Body of pancreas (tissue), 4 donors: ENCODE data around the gene FAM234A. TPM values are rescaled to one million over a fixed set of nuclear protein-coding genes. Genes with fewer than 3 reads are reported as not detected.

Experiments
- ATAC-seq: fragments of 150-250 bp; one replicate; pipeline ENCODE4 v1.9.1; 2016
- DNase-seq, 4 donors: peaks; one replicate each; pipeline ENCODE4 v3.0.0-alpha.2; 2019
- H3K27ac ChIP-seq, 4 donors: fragments of 200-600 bp; sonication (generic); 1 replicate in 3 of 4; 2 replicates in 1 of 4; pipeline versions ENCODE4 v1.5.1 to v1.6.1; 2016 to 2019; ENCODE audit warnings: mild to moderate bottlenecking in 1 of 4, mixed read lengths in 1 of 4, moderate library complexity in 1 of 4
- H3K27me3 ChIP-seq, 2 donors: fragments of 200-600 bp; sonication (generic); one replicate each; pipeline ENCODE4 v1.6.0; 2016; ENCODE audit warnings: mild to moderate bottlenecking in 1 of 2
- H3K36me3 ChIP-seq, 2 donors: fragments of 200-600 bp; sonication (generic); replicated peaks in 1 of 2; 2 replicates each; pipeline ENCODE4 v1.5.1; 2016; ENCODE audit warnings: low read depth in 2 of 2; ENCODE audit not compliant: insufficient read depth in 1 of 2
- H3K4me1 ChIP-seq: fragments of 200-600 bp; sonication (generic); one replicate; pipeline ENCODE4 v1.6.0; 2016
- H3K4me3 ChIP-seq, 2 donors: fragments of 200-600 bp; sonication (generic); 1 replicate in 1 of 2; 2 replicates in 1 of 2; pipeline ENCODE4 v1.5.1; 2016 to 2019
- H3K9me3 ChIP-seq, 3 donors: fragments of 200-600 bp; sonication (generic); 1 replicate in 2 of 3; 2 replicates in 1 of 3; pipeline ENCODE4 v1.5.1; 2016
- POLR2A ChIP-seq, 3 donors: fragments of 450-650 bp; IDR thresholded peaks; one replicate each; pipeline ENCODE4 v1.6.1; 2016; ENCODE audit warnings: antibody characterized with exemption in 3 of 3, mild to moderate bottlenecking in 2 of 3
- WGBS, 2 donors: methylation state at CpG; one replicate each; pipeline ENCODE4 v1.1.5; 2017; 5-methylcytosine and 5-hydroxymethylcytosine counted together
- intact Hi-C: fragments of 100-400 bp; cut with DNase I; formaldehyde crosslinking; loops from one replicate; pipeline ENCODE4 v1.15.1; 2023
- total RNA-seq, 2 donors: library from RNA; depleted of rRNA; stranded (reverse); fragments of >200 nt; gene quantifications; one replicate each; pipeline ENCODE4 v1.1.0, GENCODE V29; 2016
- TF ChIP-seq, protein P1 (sequence below), 7 experiments: fragments of 450-650 bp in 4 of 7; fragments of 200-600 bp in 3 of 7; sonication (generic) in 3 of 7; IDR thresholded peaks; one replicate each; pipeline ENCODE4 v1.5.1; 2016 to 2019; ENCODE audit warnings: antibody characterized with exemption in 7 of 7

The FAM234A gene
- total RNA-seq, 2 donors from 2014 or later = 44.2 to 50.8 TPM

DNA sequence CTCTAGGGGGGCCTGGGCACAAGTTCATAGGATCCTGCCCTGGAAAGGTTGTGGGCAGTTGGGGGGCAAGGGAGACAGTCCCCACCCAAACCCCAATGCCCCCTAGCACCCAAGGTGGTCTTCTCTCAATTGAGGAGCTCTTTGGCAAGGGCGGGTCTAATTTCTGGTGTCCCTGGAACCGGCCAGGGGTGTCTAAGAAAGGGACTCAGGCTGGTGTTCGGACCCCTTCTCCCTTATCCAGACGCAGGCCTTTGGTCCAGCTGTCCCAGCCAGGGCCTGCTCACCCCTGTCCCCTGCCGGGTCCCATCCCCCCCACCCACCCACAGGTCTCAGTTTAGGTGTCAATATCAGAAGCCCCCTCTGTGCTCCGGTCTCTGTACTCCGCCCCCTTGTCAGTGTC lies 44.9 kb downstream of the FAM234A start:
- intact Hi-C loops = no loop called here
- H3K4me1 ChIP-seq = peaks cover 37% of the 10 kb centered on the region

DNA sequence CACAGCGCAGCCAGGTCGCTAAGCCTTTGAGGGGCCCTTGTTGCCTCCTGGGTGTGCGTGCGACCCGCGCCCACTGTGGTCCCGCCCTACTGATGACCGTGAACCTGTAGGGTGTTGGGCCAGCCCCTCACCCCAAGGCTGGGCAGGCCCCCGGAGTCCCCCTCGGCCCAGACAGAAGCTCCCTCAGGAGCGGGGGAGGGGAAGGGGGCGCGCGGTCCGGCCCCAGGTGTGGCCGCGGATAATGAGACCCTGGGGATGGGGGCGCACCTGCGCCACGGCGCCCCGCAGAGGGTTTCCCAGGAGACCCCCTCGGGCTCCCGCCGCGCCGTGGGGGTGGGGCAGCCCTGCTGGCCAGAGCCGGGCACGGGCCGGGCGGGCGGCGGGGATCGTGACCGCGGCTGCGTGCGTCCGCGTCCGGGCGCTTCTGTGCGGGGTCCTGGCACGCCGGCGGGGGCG lies 45.4 kb downstream of the FAM234A start:
- 6% methylated on average over 24 of the region's 47 CpGs; no CpG with 5 or more reads in 1 of the 2 donors for WGBS, 2 donors
- ATAC-seq (no peak), DNase-seq (no peak)
- no peaks in the 10 kb centered on the region for H3K27me3 ChIP-seq
- peaks cover 37% of the 10 kb centered on the region for H3K4me1 ChIP-seq
- no peaks in the 10 kb centered on the region for H3K9me3 ChIP-seq
- peak overlapping the region; percentile 68 to 91 (median 80) for H3K27ac ChIP-seq
- no peaks in the 10 kb centered on the region for H3K36me3 ChIP-seq
- H3K4me3 ChIP-seq = peak overlapping the region in 1 of 2 donors; percentile 36
- TF ChIP-seq, protein P1, sequence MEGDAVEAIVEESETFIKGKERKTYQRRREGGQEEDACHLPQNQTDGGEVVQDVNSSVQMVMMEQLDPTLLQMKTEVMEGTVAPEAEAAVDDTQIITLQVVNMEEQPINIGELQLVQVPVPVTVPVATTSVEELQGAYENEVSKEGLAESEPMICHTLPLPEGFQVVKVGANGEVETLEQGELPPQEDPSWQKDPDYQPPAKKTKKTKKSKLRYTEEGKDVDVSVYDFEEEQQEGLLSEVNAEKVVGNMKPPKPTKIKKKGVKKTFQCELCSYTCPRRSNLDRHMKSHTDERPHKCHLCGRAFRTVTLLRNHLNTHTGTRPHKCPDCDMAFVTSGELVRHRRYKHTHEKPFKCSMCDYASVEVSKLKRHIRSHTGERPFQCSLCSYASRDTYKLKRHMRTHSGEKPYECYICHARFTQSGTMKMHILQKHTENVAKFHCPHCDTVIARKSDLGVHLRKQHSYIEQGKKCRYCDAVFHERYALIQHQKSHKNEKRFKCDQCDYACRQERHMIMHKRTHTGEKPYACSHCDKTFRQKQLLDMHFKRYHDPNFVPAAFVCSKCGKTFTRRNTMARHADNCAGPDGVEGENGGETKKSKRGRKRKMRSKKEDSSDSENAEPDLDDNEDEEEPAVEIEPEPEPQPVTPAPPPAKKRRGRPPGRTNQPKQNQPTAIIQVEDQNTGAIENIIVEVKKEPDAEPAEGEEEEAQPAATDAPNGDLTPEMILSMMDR (IDR thresholded peaks at IDR 0.05) = no peak
- TF ChIP-seq POLR2A (IDR thresholded peaks at IDR 0.05) = no peak
- intact Hi-C loops = no loop called here

More for the DNA sequence above, 44.9 kb downstream of the FAM234A start:
- TF ChIP-seq POLR2A (IDR thresholded peaks at IDR 0.05) = no peak
- TF ChIP-seq, protein P1 (IDR thresholded peaks at IDR 0.05) = no peak
- DNase-seq = no peak
- Histone ChIP-seq H3K4me3 (peak overlapping the region in 1 of 2 donors; percentile 4), H3K27me3 (no peaks in the 10 kb centered on the region), H3K9me3 (no peaks in the 10 kb centered on the region), H3K27ac (peak overlapping the region; percentile 68 to 91 (median 80)), H3K36me3 (no peaks in the 10 kb centered on the region)
- no peak for ATAC-seq
- 34 to 40% methylated on average over 1 to 7 of the region's 7 CpGs for WGBS, 2 donors

DNA sequence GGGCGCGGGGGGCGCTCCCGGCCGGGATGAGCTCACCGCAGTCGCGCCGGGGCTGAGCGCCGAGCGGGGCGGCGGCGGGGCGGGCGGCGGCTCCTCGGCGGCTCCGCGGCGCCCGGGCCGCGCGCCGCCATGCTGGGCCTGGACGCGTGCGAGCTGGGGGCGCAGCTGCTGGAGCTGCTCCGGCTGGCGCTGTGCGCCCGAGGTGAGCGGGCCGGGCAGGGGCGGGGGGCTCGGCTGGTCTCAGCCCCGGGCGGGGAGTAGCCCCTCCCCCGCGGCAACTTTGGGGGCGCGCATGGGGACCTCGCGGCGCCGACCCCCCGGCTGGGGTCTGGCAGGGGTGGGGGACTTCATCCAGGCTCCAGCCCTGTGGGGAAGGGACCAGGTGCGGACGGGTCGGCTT lies 45.9 kb downstream of the FAM234A start, which contains the start of gene ARHGDIG:
ARHGDIG (plus strand) TSS at position 40 of the 400 bp plus-strand sequence; CDS start at position 130, 90 bp downstream.
- 0% methylated on average over 20 of the region's 54 CpGs; no CpG with 5 or more reads in 1 of the 2 donors for WGBS, 2 donors
- ATAC-seq (peak; percentile 20), DNase-seq (no peak)
- H3K27ac ChIP-seq = peak within 1 kb of the TSS; percentile 82 to 91 (median 89)
- no peaks in the 10 kb centered on the region for H3K9me3 ChIP-seq
- intact Hi-C loops = no loop called here
- H3K27me3 ChIP-seq = no peaks in the 10 kb centered on the region
- H3K36me3 ChIP-seq = no peaks in the 10 kb centered on the region
- peak within 1 kb of the TSS; percentile 36 to 43 for H3K4me3 ChIP-seq
- peaks cover 38% of the 10 kb centered on the region for H3K4me1 ChIP-seq
- TF ChIP-seq, protein P1 (IDR thresholded peaks at IDR 0.05) = no peak
- TF ChIP-seq POLR2A (IDR thresholded peaks at IDR 0.05) = no peak

DNA sequence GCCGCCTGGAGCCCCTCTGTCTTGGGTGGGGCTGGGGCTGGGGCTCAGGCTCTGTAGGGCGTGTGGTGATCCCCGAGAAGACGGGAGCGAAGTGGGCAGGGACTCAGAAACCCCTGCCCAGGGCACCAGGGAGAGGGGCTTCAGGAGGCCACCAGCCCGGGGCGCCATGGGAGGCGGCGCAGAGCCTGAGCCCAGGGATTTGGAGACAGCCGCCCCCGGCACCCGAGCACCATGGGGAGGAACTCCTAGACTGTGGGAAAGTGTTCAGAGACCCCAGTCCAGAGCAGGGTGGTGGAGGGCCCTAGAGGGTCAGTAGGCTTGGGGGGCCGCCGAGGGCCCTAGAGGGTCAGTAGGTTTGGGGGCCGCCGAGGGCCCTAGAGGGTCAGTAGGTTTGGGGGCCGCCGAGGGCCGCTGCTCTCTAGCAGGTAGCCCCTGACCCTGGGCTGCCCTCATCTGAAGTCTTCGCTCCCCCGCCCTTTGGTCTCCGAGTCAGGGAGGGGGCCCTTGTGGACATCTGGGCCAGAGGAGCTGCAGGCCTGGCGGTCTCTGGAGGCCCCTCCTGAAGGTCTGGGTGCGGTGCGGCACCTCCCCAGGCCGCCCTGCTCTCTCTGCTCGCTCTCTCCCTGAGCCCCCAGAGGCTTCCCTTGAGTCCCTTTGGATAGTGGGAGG lies 46.5 kb downstream of the FAM234A start:
- Histone ChIP-seq H3K27ac (peak overlapping the region; percentile 82 to 90 (median 87)), H3K9me3 (no peaks in the 10 kb centered on the region), H3K4me1 (peaks cover 35% of the 10 kb centered on the region), H3K36me3 (no peaks in the 10 kb centered on the region), H3K27me3 (no peaks in the 10 kb centered on the region), H3K4me3 (peak overlapping the region in 1 of 2 donors; percentile 43)
- ATAC-seq = no peak
- TF ChIP-seq, protein P1 (IDR thresholded peaks at IDR 0.05) = no peak
- peak in 1 of 3 donors; percentile 9 for TF ChIP-seq POLR2A (IDR thresholded peaks at IDR 0.05)
- DNase-seq = no peak
- intact Hi-C loops = no loop called here
- 0 to 20% methylated on average over 3 to 27 of the region's 27 CpGs for WGBS, 2 donors
